Effector memory CD8-positive, alpha-beta T cell (primary cell): ENCODE results near the gene FCAMR.

ENCODE experiments used
- ATAC-seq: fragments of 150-1000 bp; cut with Tn5 transposase; replicated peaks from 2 replicates; pipeline ENCODE4 v1.10.0; 2021; ENCODE audit warnings: mild to moderate bottlenecking, moderate library complexity
- DNase-seq, 3 experiments: peaks; one replicate each; pipeline ENCODE4 v3.0.0; 2021
- H3K27ac Mint-ChIP-seq, 2 donors: one replicate each; pipeline ENCODE4 v1.8.0; 2022; ENCODE audit warnings: mild to moderate bottlenecking in 2 of 2, mixed read lengths in 2 of 2, moderate library complexity in 2 of 2
- H3K27me3 Mint-ChIP-seq, 2 donors: one replicate each; pipeline ENCODE4 v1.8.0; 2022; ENCODE audit warnings: mixed read lengths in 2 of 2
- H3K36me3 Mint-ChIP-seq: one replicate; pipeline ENCODE4 v1.8.0; 2022; ENCODE audit warnings: mild to moderate bottlenecking, moderate library complexity, mixed read lengths; ENCODE audit not compliant: insufficient read depth
- H3K4me1 Mint-ChIP-seq, 2 donors: one replicate each; pipeline ENCODE4 v1.8.0; 2022; ENCODE audit warnings: low read depth in 2 of 2, mixed read lengths in 2 of 2
- H3K4me3 Mint-ChIP-seq, 2 donors: one replicate each; pipeline ENCODE4 v1.8.0; 2022; ENCODE audit warnings: mild to moderate bottlenecking in 2 of 2, mixed read lengths in 2 of 2, moderate library complexity in 2 of 2
- H3K9me3 Mint-ChIP-seq, 2 donors: one replicate each; pipeline ENCODE4 v1.8.0; 2022; ENCODE audit warnings: mixed read lengths in 2 of 2

The FCAMR gene

GRCh38 chr1:206961668-206962067 lies 8.6 kb downstream of the FCAMR start:
- Mint-ChIP-seq H3K4me3 (no peak overlapping the region), H3K36me3 (no peaks in the 10 kb centered on the region), H3K4me1 (peaks cover 0 to 7% of the 10 kb centered on the region in 2 donors), H3K27me3 (peaks cover 0 to 2% of the 10 kb centered on the region in 2 donors), H3K27ac (no peak overlapping the region), H3K9me3 (no peaks in the 10 kb centered on the region)
- DNase-seq (no peak), ATAC-seq (no peak)

DNA sequence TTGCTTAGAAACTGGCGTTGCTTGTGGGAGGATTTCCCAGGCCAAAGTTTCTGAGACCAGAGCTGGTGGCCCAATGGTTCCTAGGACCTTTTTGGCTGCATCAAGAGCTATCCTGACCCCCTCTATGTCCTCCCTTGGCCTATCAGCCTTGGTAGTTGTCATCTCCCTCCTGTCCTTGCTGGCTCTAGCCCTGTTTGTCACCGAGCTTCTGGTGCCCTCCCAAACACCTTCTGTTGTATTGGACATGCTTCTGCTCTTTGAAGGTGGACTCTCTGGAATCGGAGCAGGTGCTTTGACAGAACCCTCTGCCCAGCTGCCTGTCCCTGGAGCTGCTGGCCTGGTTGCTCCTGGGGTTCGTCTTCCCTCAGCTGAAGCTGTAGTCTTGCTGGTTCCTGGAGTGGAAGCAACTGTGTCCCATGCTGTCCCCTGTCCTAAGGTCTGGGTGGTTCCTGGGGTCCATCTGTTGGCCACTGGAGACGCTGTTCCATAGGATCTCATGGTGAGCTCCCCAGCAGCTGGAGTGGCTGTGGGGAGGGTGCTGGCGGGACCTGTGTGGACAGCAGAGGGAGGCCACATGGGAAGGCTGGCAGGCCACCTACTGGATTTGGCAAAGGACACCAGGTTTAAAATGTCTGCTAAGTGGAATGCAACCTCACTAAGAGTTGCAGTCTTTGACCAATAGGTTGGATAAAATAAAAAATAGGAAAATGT lies 9.4 kb downstream of the FCAMR start:
- Mint-ChIP-seq H3K36me3 (no peaks in the 10 kb centered on the region), H3K27ac (no peak overlapping the region), H3K9me3 (no peaks in the 10 kb centered on the region), H3K4me3 (no peak overlapping the region), H3K4me1 (peaks cover 0 to 7% of the 10 kb centered on the region in 2 donors), H3K27me3 (peaks cover 0 to 10% of the 10 kb centered on the region in 2 donors)
- DNase-seq (no peak), ATAC-seq (no peak)

GRCh38 chr1:206958144-206958543 lies 12.1 kb downstream of the FCAMR start:
- Mint-ChIP-seq H3K27ac (no peak overlapping the region), H3K4me1 (peaks cover 0 to 7% of the 10 kb centered on the region in 2 donors), H3K27me3 (peaks cover 0 to 14% of the 10 kb centered on the region in 2 donors)

GRCh38 chr1:206957639-206958038 lies 12.6 kb downstream of the FCAMR start:
- ATAC-seq: no peak
- H3K36me3 Mint-ChIP-seq: no peaks in the 10 kb centered on the region
- no peaks in the 10 kb centered on the region for H3K9me3 Mint-ChIP-seq
- no peak overlapping the region for H3K27ac Mint-ChIP-seq
- H3K27me3 Mint-ChIP-seq: peaks cover 0 to 14% of the 10 kb centered on the region in 2 donors
- peaks cover 0 to 5% of the 10 kb centered on the region in 2 donors for H3K4me1 Mint-ChIP-seq
- no peak overlapping the region for H3K4me3 Mint-ChIP-seq
- DNase-seq: no peak

More at GRCh38 chr1:206958144-206958543, 12.1 kb downstream of the FCAMR start:
- H3K9me3 Mint-ChIP-seq: no peaks in the 10 kb centered on the region
- ATAC-seq: no peak
- H3K4me3 Mint-ChIP-seq: no peak overlapping the region
- no peak for DNase-seq
- H3K36me3 Mint-ChIP-seq: no peaks in the 10 kb centered on the region

GRCh38 chr1:206955476-206956451 lies 14.5 kb downstream of the FCAMR start:
- Mint-ChIP-seq H3K27me3 (peaks cover 0 to 14% of the 10 kb centered on the region in 2 donors), H3K27ac (peak overlapping the region in 1 of 2 donors; percentile 1), H3K4me3 (no peak overlapping the region), H3K36me3 (no peaks in the 10 kb centered on the region), H3K4me1 (no peaks in the 10 kb centered on the region), H3K9me3 (no peaks in the 10 kb centered on the region)
- ATAC-seq: no peak
- no peak for DNase-seq

DNA sequence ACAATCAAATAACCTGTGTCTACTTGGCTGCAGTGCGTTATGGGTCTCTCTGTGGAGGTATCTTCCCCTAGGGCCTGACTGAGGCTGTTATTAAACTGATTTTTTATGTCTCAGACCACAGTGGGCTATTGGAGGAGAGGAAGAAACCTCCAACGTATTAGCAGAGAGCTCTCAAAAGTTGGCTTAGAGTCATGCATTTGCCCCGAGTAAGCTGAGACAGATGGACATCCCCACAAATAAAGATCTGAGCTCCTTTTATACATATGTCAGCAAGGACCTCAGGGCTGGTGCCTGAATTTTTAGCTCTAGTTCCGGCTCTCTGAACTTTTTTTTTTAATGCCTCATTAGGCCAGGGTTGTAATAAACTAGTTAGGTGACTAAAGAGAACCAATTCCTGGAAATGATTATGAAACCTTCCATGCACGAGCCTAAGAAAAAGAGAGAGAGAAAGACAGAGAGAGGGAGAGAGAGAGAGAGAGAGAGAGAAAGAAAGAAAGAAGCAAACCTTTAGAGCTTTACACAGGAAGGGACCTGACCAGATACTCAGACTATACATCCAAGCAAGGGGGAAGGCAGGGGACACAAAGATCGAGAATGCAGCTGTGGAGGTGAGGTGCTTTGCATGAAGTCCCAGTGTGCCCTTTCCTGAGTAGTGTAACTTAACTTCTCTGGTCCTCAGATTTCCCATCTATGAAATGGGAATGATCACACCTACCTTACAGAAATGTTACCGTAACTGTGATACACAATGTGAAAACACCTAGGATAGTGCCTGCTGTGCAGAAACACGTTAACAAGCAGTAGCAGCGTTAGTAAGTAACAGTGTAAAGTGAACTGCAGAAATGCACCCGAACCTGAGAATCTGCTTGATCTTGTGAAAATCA lies 15.6 kb downstream of the FCAMR start:
- ATAC-seq: no peak
- Mint-ChIP-seq H3K4me1 (no peaks in the 10 kb centered on the region), H3K27ac (no peak overlapping the region), H3K27me3 (peaks cover 0 to 14% of the 10 kb centered on the region in 2 donors), H3K9me3 (no peaks in the 10 kb centered on the region), H3K4me3 (no peak overlapping the region), H3K36me3 (no peaks in the 10 kb centered on the region)
- DNase-seq: no peak

DNA sequence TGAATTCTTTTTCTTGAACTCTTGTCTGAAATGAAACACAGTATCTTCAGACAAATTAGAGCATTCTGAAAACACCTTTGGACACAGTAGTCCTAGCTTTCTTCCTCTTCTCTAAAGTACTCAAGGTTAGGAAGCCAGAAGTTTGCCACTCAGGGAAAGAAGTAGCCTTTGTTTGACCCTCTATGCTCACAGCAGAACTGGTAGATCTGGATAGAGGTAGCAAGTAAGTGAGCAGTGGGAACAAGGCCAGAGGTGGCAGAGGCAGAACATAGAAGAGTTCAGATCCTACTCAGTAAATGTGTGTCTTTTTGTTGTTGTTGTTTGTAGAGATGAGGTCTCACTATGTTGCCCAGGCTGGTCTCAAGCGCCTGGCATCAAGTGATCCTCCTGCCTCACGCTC lies 16.6 kb downstream of the FCAMR start:
- Mint-ChIP-seq H3K4me1 (no peaks in the 10 kb centered on the region), H3K9me3 (no peaks in the 10 kb centered on the region), H3K4me3 (no peak overlapping the region), H3K36me3 (no peaks in the 10 kb centered on the region), H3K27ac (no peak overlapping the region), H3K27me3 (peaks cover 0 to 14% of the 10 kb centered on the region in 2 donors)
- DNase-seq: no peak
- no peak for ATAC-seq

- Mint-ChIP-seq H3K27me3 (peaks cover 0 to 14% of the 10 kb centered on the region in 2 donors), H3K4me1 (peaks cover under 1% of the 10 kb centered on the region in 2 donors), H3K27ac (no peak overlapping the region), H3K4me3 (no peak overlapping the region), H3K36me3 (no peaks in the 10 kb centered on the region), H3K9me3 (no peaks in the 10 kb centered on the region)
- DNase-seq (no peak), ATAC-seq (no peak)
Measured at GRCh38 chr1:206953126-206953525, 17.1 kb downstream of the FCAMR start.

- no peak overlapping the region for H3K27ac Mint-ChIP-seq
- DNase-seq: no peak
- no peaks in the 10 kb centered on the region for H3K36me3 Mint-ChIP-seq
- no peaks in the 10 kb centered on the region for H3K9me3 Mint-ChIP-seq
- H3K4me3 Mint-ChIP-seq: no peak overlapping the region
- peaks cover 0 to 14% of the 10 kb centered on the region in 2 donors for H3K27me3 Mint-ChIP-seq
- no peak for ATAC-seq
- peaks cover 6 to 9% of the 10 kb centered on the region in 2 donors for H3K4me1 Mint-ChIP-seq
Measured at GRCh38 chr1:206952171-206952570, 18.1 kb downstream of the FCAMR start.

DNA sequence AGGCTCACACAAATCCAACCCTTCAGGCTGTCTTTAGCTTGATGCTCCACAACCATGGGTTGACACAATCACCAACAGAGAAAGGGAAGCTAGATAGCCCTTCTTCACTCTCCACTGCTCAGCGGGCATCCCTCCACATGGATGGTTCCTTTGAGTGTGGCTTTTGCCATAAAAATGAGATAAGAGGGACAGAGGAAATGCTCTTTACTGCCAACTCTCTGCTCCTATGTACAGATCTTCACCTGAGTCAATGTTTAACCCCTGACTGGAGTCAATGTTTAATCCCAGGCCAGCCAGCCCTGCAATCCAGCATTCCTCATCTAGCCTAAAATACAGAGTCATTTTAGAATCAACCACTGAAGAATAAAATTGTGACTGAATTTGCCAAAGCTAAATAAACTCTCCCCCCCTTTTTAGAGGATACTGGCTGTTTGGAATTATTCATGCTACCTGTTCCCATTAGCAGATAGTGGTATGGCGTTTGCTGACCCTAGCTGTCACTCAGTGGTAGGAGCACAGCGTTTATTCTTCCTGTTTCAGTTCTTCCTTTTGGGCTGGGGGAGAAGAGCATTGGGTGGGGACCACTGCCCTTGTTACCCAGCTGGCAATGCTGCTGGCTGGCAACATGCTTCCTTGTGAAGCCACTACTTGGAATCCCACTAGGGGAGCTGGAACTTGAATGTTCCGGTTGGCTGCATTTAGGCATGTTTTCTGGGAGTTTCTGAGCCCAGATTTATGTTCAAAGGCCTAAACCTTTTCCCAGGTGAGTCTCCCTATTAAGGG lies 18.8 kb downstream of the FCAMR start:
- Mint-ChIP-seq H3K4me3 (no peak overlapping the region), H3K36me3 (no peaks in the 10 kb centered on the region), H3K9me3 (no peaks in the 10 kb centered on the region), H3K27ac (no peak overlapping the region), H3K27me3 (peaks cover 0 to 11% of the 10 kb centered on the region in 2 donors), H3K4me1 (peaks cover 10 to 13% of the 10 kb centered on the region in 2 donors)
- ATAC-seq (no peak), DNase-seq (no peak)

GRCh38 chr1:206949641-206950040 lies 20.6 kb downstream of the FCAMR start:
- H3K9me3 Mint-ChIP-seq: no peaks in the 10 kb centered on the region
- H3K4me3 Mint-ChIP-seq: no peak overlapping the region
- no peaks in the 10 kb centered on the region for H3K27me3 Mint-ChIP-seq
- DNase-seq: no peak
- H3K36me3 Mint-ChIP-seq: no peaks in the 10 kb centered on the region
- no peak overlapping the region for H3K27ac Mint-ChIP-seq
- no peak for ATAC-seq
- peaks cover 22 to 24% of the 10 kb centered on the region in 2 donors for H3K4me1 Mint-ChIP-seq

- no peaks in the 10 kb centered on the region for H3K27me3 Mint-ChIP-seq
- H3K4me1 Mint-ChIP-seq: peaks cover 25 to 26% of the 10 kb centered on the region in 2 donors
- H3K27ac Mint-ChIP-seq: no peak overlapping the region
- no peaks in the 10 kb centered on the region for H3K36me3 Mint-ChIP-seq
- no peaks in the 10 kb centered on the region for H3K9me3 Mint-ChIP-seq
- ATAC-seq (no peak), DNase-seq (no peak)
- no peak overlapping the region for H3K4me3 Mint-ChIP-seq
Measured at GRCh38 chr1:206949208-206949607, 21.1 kb downstream of the FCAMR start.
